Activated CD4-positive, alpha-beta memory T cell treated with anti-CD3 and anti-CD28 coated beads for 36 hours (primary cell): Measurements from ENCODE around the gene UVRAG. TPM values are rescaled to one million over a fixed set of nuclear protein-coding genes. Genes with fewer than 3 reads are reported as not detected.

Source experiments
- CTCF ChIA-PET: fragments of 350-600 bp; sonication (Branson Sonifier 250); formaldehyde crosslinking; loops from one replicate; lab custom pipeline; 2021; ENCODE audit warnings: antibody characterized with exemption, inconsistent platforms; lab: Charles Lee
- POLR2A ChIA-PET: fragments of 350-600 bp; sonication (Branson Sonifier 250); formaldehyde crosslinking; loops from one replicate; lab custom pipeline; 2021; ENCODE audit warnings: antibody characterized with exemption; lab: Charles Lee
- DNase-seq: peaks from one replicate; pipeline ENCODE4 v3.0.0-alpha.2; 2020
- H3K27ac Mint-ChIP-seq: one replicate; pipeline ENCODE4 v1.8.0; 2021; ENCODE audit warnings: mixed read lengths
- H3K27me3 Mint-ChIP-seq: one replicate; pipeline ENCODE4 v1.8.0; 2021; ENCODE audit warnings: mixed read lengths
- H3K36me3 Mint-ChIP-seq: one replicate; pipeline ENCODE4 v1.8.0; 2021; ENCODE audit warnings: mixed read lengths
- H3K4me1 Mint-ChIP-seq: one replicate; pipeline ENCODE4 v1.8.0; 2021; ENCODE audit warnings: low read depth, mixed read lengths
- H3K4me3 Mint-ChIP-seq: one replicate; pipeline ENCODE4 v1.8.0; 2021; ENCODE audit warnings: mild to moderate bottlenecking, mixed read lengths
- H3K9me3 Mint-ChIP-seq: one replicate; pipeline ENCODE4 v1.8.0; 2021; ENCODE audit warnings: mixed read lengths
- intact Hi-C: fragments of 100-400 bp; cut with micrococcal nuclease; formaldehyde crosslinking; loops from one replicate; pipeline ENCODE4 v1.15.1; 2023
- total RNA-seq, 2 experiments: library from RNA; stranded (reverse); gene quantifications; one replicate each; pipeline ENCODE4 v1.2.3, GENCODE V29; 2021

The UVRAG gene
- total RNA-seq, 2 experiments from 2014 or later = 15.5 to 16.7 TPM

DNA sequence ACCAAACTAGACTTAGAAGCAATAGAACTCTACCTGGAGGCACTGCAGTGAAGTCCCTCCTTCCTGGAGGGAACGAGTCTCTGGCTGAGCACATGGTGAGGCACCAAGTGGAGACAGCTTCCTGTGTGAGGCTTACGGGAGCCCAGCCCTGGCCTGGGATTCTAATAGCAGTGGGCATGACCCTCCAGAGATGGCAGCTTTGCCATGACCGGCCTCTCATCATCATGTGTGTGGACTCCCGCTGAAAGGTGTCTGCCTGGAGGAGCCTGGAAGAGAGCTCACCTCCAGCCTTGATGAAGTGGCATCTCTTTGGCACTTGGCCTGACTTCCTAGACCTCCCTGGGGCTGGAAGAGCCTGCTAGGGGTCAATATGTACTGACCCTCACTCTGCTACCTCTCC, 38.5 kb upstream of the UVRAG start:
- H3K9me3 Mint-ChIP-seq = no peaks in the 10 kb centered on the region
- peaks cover 20% of the 10 kb centered on the region for H3K4me1 Mint-ChIP-seq
- no peaks in the 10 kb centered on the region for H3K27me3 Mint-ChIP-seq
- H3K36me3 Mint-ChIP-seq = no peaks in the 10 kb centered on the region
- H3K27ac Mint-ChIP-seq = no peak overlapping the region
- H3K4me3 Mint-ChIP-seq = no peak overlapping the region
- intact Hi-C loops = no loop called here
- CTCF ChIA-PET = interaction anchor here (1.6 kb wide), 1 partner anchor 53 kb away, joined by 6 read pairs; no protein-coding TSS in a partner anchor
- no peak for DNase-seq
- POLR2A ChIA-PET = no interaction called here

DNA sequence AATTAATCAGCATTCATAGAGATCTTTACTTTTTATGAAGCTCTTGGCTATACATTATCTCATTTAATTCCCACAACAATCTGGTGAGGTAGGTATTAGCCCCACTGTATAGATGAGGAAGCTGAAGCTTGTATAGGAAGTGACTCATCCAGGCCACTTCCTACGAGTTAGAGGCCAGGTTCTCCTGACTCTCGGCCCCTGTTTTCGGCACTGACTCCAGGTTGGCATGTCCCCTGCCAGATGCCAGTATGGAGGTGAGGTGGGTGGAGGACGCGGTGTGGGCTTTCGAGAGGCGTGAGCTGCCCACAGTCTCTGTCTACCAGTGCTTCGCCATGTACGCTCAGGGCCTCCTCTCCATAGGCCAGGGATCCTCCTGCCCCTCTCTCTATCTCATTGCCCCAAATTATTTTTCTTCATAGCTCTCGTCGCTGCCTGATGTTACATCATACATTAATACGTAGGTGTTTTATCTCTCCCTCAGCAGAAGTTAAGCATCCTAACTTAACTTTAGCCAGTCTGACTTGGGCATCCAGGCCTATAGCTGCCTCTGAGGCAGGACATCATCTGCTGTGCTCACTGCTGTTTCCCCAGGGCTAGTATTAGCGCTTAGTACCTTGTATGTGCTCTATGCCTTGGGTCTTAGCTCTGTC, 37.4 kb upstream of the UVRAG start:
- H3K4me3 Mint-ChIP-seq = no peak overlapping the region
- no peaks in the 10 kb centered on the region for H3K36me3 Mint-ChIP-seq
- ChIA-PET CTCF (interaction anchor here (0.7 to 1.6 kb wide), 2 partner anchors 54 to 71 kb away, joined by 5 to 6 read pairs; no protein-coding TSS in a partner anchor), POLR2A (no interaction called here)
- H3K27ac Mint-ChIP-seq = no peak overlapping the region
- no peak for DNase-seq
- H3K9me3 Mint-ChIP-seq = no peaks in the 10 kb centered on the region
- H3K4me1 Mint-ChIP-seq = peaks cover 20% of the 10 kb centered on the region
- intact Hi-C loops = no loop called here
- H3K27me3 Mint-ChIP-seq = no peaks in the 10 kb centered on the region

DNA sequence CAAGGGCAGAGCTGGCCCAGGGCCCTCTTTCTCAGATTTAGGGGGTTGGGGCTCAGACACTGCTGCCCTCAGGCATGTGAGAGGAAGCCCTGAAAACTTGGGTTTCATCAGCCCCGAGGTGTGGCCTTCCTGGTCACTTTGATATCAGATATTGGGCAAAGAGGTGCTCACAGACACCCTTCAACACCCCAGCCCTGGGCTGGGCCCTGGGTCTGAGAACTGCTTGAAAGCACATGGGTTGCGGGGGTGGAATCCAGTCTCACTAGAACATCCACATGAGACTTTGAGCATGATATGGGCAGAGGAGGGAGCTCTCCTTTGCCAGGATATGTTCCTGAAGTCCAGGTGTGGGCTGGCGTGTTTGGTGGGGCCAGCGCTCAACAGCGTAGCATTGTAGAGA, 36.0 kb upstream of the UVRAG start:
- Mint-ChIP-seq H3K9me3 (no peaks in the 10 kb centered on the region), H3K4me3 (no peak overlapping the region), H3K4me1 (peaks cover 13% of the 10 kb centered on the region), H3K27ac (no peak overlapping the region), H3K27me3 (no peaks in the 10 kb centered on the region), H3K36me3 (no peaks in the 10 kb centered on the region)
- DNase-seq = no peak
- intact Hi-C loops = no loop called here
- CTCF ChIA-PET = no interaction called here
- POLR2A ChIA-PET = interaction anchor here (0.6 kb wide), 1 partner anchor 34 kb away, joined by 5 read pairs; no protein-coding TSS in a partner anchor

DNA sequence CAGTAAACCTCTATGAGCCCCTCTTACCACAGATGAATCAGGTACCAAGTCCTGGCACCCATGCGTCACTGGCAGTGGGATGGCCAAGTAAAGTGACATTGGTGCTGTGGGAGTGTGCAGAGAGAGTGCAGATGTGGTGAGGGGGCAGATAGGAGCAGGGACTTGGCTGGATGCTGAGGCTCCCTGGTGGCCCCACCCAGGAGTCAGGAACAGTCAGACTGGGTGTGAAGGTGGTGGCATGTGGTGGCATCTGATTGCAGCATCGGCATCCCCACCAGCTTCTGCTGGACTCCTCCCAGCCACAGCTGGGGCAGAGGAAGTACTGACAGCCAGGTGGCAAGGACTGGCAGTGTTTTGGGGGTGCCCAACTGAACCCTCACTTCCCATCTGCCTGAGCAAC, 35.0 kb upstream of the UVRAG start:
- intact Hi-C loops = no loop called here
- ChIA-PET CTCF (interaction anchor here (1.0 to 1.4 kb wide), 2 partner anchors 22 to 74 kb away, joined by 3 to 4 read pairs; no protein-coding TSS in a partner anchor), POLR2A (no interaction called here)
- Mint-ChIP-seq H3K9me3 (no peaks in the 10 kb centered on the region), H3K36me3 (no peaks in the 10 kb centered on the region), H3K27me3 (no peaks in the 10 kb centered on the region), H3K4me3 (no peak overlapping the region), H3K27ac (no peak overlapping the region), H3K4me1 (peaks cover 13% of the 10 kb centered on the region)
- DNase-seq = no peak

DNA sequence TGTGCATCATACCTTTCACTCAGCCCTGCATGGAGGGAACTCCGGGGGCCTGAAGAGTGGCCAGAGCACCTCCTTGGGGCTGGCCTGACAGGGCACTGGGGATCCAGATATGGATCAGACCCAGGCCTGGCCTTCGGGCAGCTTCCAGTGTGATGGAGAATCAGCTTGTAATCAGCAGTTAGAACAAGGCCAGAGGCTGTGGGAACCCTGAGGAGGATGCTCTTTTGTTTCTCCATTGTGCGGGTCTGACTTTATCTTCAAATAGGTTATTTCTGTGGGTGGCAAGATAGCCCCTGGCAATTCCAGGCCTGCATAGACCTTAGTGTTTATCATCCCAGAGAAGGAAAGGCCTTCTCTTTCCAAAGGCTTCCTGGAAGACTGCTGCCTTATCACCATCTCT, 34.1 kb upstream of the UVRAG start:
- POLR2A ChIA-PET = no interaction called here
- CTCF ChIA-PET = interaction anchor here (0.6 to 1.4 kb wide), 3 partner anchors 75 to 371 kb away, joined by 3 to 4 read pairs (median 3); no protein-coding TSS in a partner anchor
- H3K27me3 Mint-ChIP-seq = no peaks in the 10 kb centered on the region
- DNase-seq = no peak
- H3K36me3 Mint-ChIP-seq = no peaks in the 10 kb centered on the region
- intact Hi-C loops = no loop called here
- no peak overlapping the region for H3K4me3 Mint-ChIP-seq
- no peak overlapping the region for H3K27ac Mint-ChIP-seq
- no peaks in the 10 kb centered on the region for H3K9me3 Mint-ChIP-seq
- H3K4me1 Mint-ChIP-seq = peaks cover 13% of the 10 kb centered on the region

DNA sequence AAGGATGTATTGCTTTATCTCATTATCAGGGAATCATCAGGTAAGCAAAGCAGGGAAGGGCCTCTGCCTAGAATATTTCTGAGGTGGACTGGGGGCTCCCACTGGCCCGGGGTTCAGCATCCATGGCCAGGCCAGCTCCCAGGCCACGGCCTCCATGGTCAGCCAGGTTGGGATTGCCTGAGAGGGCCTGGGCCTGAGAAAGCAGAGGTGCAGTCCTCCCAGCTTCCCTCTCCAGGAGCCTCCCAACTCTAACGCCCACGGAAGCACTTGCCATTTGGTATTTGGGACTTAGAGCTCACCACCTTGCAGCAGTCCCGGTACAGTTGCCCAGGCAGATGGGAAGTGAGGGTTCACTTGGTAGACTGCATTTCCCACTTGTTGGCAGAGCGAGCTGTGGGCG, 33.7 kb upstream of the UVRAG start:
- Mint-ChIP-seq H3K4me3 (no peak overlapping the region), H3K27ac (no peak overlapping the region), H3K9me3 (no peaks in the 10 kb centered on the region), H3K27me3 (no peaks in the 10 kb centered on the region), H3K36me3 (no peaks in the 10 kb centered on the region), H3K4me1 (peaks cover 13% of the 10 kb centered on the region)
- DNase-seq = no peak
- ChIA-PET POLR2A (no interaction called here), CTCF (interaction anchor here (0.6 to 1.3 kb wide), 2 partner anchors 205 to 371 kb away, joined by 3 read pairs; no protein-coding TSS in a partner anchor)
- intact Hi-C loops = no loop called here

DNA sequence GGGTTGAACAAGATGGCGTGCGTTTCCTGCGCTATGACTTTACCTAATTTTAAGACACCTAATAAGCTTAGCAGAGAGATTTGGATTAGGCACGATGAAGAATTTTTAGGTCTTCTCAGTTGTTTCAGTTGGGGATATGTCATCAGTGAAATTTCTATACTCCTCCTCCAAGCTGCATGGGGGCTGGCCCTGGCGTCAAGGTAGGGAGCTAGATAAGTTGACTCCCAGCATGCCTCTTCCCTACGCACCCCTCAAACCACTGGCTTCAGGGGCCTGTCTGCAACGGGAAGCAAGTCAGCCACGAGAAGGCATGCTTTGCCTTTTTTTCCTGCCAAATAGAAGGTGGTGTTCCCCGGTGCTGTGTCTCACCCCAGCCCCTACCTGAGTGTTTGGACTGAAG, 33.2 kb upstream of the UVRAG start:
- H3K4me1 Mint-ChIP-seq = peaks cover 13% of the 10 kb centered on the region
- ChIA-PET POLR2A (no interaction called here), CTCF (interaction anchor here (1.3 kb wide), 1 partner anchor 370 kb away, joined by 3 read pairs; no protein-coding TSS in a partner anchor)
- no peak overlapping the region for H3K27ac Mint-ChIP-seq
- DNase-seq = no peak
- no peaks in the 10 kb centered on the region for H3K27me3 Mint-ChIP-seq
- H3K4me3 Mint-ChIP-seq = no peak overlapping the region
- H3K9me3 Mint-ChIP-seq = no peaks in the 10 kb centered on the region
- intact Hi-C loops = no loop called here
- no peaks in the 10 kb centered on the region for H3K36me3 Mint-ChIP-seq

DNA sequence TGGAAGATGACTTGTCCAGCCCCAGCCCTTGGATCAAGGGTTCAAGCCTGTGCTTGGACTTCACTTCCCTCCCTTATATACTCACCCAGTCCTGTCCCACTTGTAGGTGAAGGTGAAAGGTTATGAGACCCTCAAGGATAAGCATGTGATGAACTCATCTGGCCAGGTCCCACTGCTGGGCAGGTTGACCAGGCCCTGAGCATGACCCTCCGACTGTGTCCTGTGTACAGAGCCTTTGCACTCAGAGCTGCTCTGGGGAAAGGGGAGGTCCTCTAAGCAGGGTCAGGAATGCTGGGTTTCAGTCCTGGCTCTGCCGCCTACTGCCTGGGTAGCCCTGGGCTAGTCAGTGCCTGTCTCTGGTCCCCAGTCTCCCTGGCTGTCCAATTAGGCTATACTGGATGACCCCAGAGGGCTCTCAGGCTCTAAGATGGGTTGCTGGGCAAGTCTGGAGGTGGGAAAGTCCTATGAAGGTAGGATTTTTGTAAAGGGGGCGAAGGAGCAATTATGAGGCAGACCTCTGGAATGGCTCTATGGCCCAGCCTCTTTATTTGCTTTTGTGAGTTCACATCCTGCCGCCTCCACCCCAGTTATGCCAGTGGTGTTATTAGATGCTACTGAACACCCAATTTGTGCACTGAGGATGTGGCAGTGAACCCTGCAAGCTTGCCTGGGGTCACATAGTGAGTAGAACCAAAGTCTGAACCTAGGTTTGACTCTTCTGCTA, 32.3 kb upstream of the UVRAG start:
- Mint-ChIP-seq H3K4me3 (no peak overlapping the region), H3K27me3 (no peaks in the 10 kb centered on the region), H3K36me3 (no peaks in the 10 kb centered on the region), H3K9me3 (no peaks in the 10 kb centered on the region), H3K4me1 (peaks cover 4% of the 10 kb centered on the region), H3K27ac (no peak overlapping the region)
- POLR2A ChIA-PET = no interaction called here
- intact Hi-C loops = no loop called here
- no peak for DNase-seq
- CTCF ChIA-PET = no interaction called here

DNA sequence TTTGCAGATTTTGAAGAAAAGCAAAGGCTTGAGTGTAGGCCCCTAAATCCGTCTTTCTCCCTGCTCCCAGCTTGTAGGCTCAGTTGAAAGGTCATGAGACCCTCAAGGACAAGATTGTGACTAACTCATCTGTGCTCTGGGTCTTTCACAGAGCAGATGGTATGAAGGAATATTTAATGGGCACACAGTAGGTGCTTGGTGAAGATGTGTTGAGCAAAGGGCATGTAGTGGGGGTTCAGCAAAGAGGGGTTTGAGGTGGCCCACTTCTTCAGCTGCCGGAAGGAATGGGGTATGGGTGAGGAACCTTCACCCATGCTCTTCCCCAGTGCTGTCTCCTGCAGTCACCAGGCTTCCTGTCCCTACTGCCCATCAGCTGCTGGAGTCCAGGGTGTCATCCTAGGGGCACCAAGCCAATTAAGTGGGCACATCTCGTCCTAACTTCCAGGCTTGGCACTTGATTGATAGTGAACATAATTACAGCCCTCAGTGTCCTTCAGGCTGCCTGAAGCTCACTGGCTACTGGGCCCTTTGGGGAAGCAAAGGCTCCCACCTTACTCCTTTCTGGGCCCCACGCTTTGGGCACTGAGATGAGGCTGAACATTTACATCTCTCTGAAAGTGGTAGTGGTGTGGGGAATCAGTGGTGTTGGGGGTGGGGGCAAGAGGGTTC, 31.5 kb upstream of the UVRAG start:
- no peak overlapping the region for H3K4me3 Mint-ChIP-seq

DNA sequence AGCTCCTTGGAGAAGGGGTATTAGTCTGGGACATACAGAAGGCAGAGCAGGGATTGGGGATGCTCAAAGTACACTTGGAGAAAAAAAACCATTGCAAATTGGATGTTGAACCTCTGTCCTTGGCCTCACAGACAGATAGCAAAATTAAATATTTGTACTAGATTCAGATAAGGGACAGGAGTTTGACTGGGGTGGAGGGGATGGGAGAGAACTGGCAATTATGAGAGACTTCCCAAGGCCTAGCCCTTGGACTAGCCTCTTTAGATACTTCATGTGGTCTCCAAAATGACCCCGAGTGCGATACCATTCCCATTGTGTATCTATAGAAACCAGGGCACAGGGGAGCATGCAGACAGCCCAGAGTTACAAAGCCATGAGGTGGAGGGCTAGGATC, 30.9 kb upstream of the UVRAG start:
- ChIA-PET CTCF (interaction anchor here (1.2 kb wide), 1 partner anchor 19 kb away, joined by 3 read pairs; no protein-coding TSS in a partner anchor), POLR2A (no interaction called here)
- H3K4me1 Mint-ChIP-seq = no peaks in the 10 kb centered on the region
- no peaks in the 10 kb centered on the region for H3K36me3 Mint-ChIP-seq
- no peak overlapping the region for H3K27ac Mint-ChIP-seq
- intact Hi-C loops = no loop called here
- no peak overlapping the region for H3K4me3 Mint-ChIP-seq
- no peaks in the 10 kb centered on the region for H3K27me3 Mint-ChIP-seq
- no peaks in the 10 kb centered on the region for H3K9me3 Mint-ChIP-seq
- no peak for DNase-seq

More for the DNA sequence above, 31.5 kb upstream of the UVRAG start:
- Mint-ChIP-seq H3K9me3 (no peaks in the 10 kb centered on the region), H3K27me3 (no peaks in the 10 kb centered on the region), H3K4me1 (no peaks in the 10 kb centered on the region), H3K36me3 (no peaks in the 10 kb centered on the region), H3K27ac (no peak overlapping the region)
- DNase-seq = no peak
- POLR2A ChIA-PET = no interaction called here
- CTCF ChIA-PET = interaction anchor here (1.2 kb wide), 1 partner anchor 19 kb away, joined by 3 read pairs; no protein-coding TSS in a partner anchor
- intact Hi-C loops = no loop called here

DNA sequence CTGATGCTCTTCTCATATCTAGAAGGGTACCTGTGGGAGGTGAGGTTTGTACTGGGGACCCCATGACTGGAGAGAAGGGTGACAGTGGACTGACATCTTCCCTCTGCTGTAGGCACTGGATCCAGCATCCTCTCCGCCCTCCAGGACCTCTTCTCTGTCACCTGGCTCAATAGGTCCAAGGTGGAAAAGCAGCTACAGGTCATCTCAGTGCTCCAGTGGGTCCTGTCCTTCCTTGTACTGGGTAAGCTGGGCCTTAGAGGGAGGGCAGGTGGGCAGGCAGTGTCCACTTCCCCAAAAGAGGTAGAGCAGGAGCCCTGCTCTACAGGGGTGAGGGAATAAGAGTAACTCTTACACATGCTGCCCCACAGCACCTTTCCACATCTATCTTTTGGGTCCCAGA, 30.5 kb upstream of the UVRAG start:
- POLR2A ChIA-PET = no interaction called here
- intact Hi-C loops = no loop called here
- H3K36me3 Mint-ChIP-seq = no peaks in the 10 kb centered on the region
- H3K4me1 Mint-ChIP-seq = no peaks in the 10 kb centered on the region
- no peaks in the 10 kb centered on the region for H3K27me3 Mint-ChIP-seq
- H3K4me3 Mint-ChIP-seq = no peak overlapping the region
- no peaks in the 10 kb centered on the region for H3K9me3 Mint-ChIP-seq
- no peak overlapping the region for H3K27ac Mint-ChIP-seq
- CTCF ChIA-PET = interaction anchor here (1.2 kb wide), 1 partner anchor 18 kb away, joined by 3 read pairs; no protein-coding TSS in a partner anchor
- no peak for DNase-seq

DNA sequence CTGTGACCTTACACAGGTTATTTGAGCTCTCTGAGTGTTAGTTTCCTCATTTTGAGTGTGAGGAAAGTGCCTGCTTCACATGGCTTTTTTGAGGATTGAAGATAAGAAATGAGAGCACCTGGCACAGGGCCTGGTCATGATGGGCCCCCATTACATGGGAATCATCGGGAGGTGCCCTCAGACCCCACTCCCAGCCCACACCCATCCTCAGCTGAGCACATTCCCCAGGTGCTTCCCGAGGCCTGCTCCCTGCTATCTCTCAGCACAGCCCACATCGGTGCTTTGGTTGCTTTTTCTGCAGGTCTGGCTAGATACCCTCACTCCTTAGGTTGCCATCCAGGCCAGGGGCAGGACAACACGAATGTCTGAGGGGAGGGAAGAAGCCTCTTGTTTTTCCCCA, 29.8 kb upstream of the UVRAG start:
- Mint-ChIP-seq H3K27ac (no peak overlapping the region), H3K27me3 (no peaks in the 10 kb centered on the region), H3K4me3 (no peak overlapping the region), H3K9me3 (no peaks in the 10 kb centered on the region), H3K36me3 (no peaks in the 10 kb centered on the region), H3K4me1 (no peaks in the 10 kb centered on the region)
- ChIA-PET CTCF (no interaction called here), POLR2A (no interaction called here)
- no peak for DNase-seq
- intact Hi-C loops = no loop called here
